PC-9 (cell line): ENCODE data around the gene GPAM.

Source experiments
- CTCF ChIP-seq: fragments of 200-600 bp; sonication (generic); conservative IDR thresholded peaks from 2 replicates; pipeline ENCODE4 v1.6.1; 2017; ENCODE audit warnings: mixed run types, antibody characterized with exemption, mild to moderate bottlenecking, moderate library complexity
- EZH2 ChIP-seq: fragments of 200-600 bp; sonication (generic); IDR thresholded peaks from 2 replicates; pipeline ENCODE4 v1.8.0; 2017; ENCODE audit warnings: antibody characterized with exemption, low read depth

GRCh38 chr10:112159469-112159868 lies 24.1 kb downstream of the GPAM start:
- TF ChIP-seq CTCF, result no peak
- TF ChIP-seq EZH2, result no peak
